SK-N-SH (cell line): ENCODE measurements around the gene GPRASP2. TPM values are rescaled to one million over a fixed set of nuclear protein-coding genes. Genes with fewer than 3 reads are reported as not detected.

Experiments
- CTCF ChIA-PET: fragments of 300-600, 350-600 bp; formaldehyde crosslinking; extraction: SDS; loops from one replicate; lab custom pipeline; 2021; lab: Yijun Ruan, JAX
- POLR2A ChIA-PET: fragments of 350-600 bp; sonication (Branson Sonifier 250); formaldehyde crosslinking; extraction: SDS; loops from one replicate; lab custom pipeline; 2020; ENCODE audit warnings: antibody characterized with exemption, inconsistent platforms; lab: Yijun Ruan, JAX
- DNase-seq: peaks from one replicate; pipeline ENCODE4 v3.0.0; 2012
- H2AFZ ChIP-seq: fragments of 200-600 bp; sonication (generic); 2 replicates; pipeline ENCODE4 v1.8.1; 2016; ENCODE audit warnings: antibody characterized with exemption, mild to moderate bottlenecking, low read depth
- H3F3A ChIP-seq: fragments of 200-600 bp; sonication (generic); replicated peaks from 2 replicates; pipeline ENCODE3; 2016; ENCODE audit warnings: antibody characterized with exemption, mild to moderate bottlenecking; ENCODE audit not compliant: insufficient read depth
- H3K27ac ChIP-seq, 2 experiments: fragments of 200-500 bp in 1 of 2; fragments of 200-600 bp in 1 of 2; sonication (Bioruptor generic) in 1 of 2; sonication (generic), shearing (Covaris generic) in 1 of 2; 2 replicates each; pipeline versions ENCODE4 v1.5.1 to v1.6.1; 2014 to 2016; ENCODE audit warnings: low read depth in 2 of 2, inconsistent platforms in 1 of 2, low read length in 1 of 2, mild to moderate bottlenecking in 1 of 2, mixed read lengths in 1 of 2
- H3K27me3 ChIP-seq: fragments of 200-600 bp; sonication (generic), shearing (Covaris generic); 2 replicates; pipeline ENCODE4 v1.6.1; 2016; ENCODE audit warnings: mixed run types; ENCODE audit not compliant: insufficient read depth
- H3K36me3 ChIP-seq, 2 experiments: fragments of 200-500 bp in 1 of 2; fragments of 200-600 bp in 1 of 2; sonication (Bioruptor generic) in 1 of 2; sonication (generic) in 1 of 2; replicated peaks in 1 of 2; 2 replicates each; pipeline versions ENCODE3 to v1.5.1; 2014 to 2016; ENCODE audit warnings: low read length in 1 of 2, mild to moderate bottlenecking in 1 of 2; ENCODE audit not compliant: insufficient read depth in 2 of 2, control insufficient read depth in 1 of 2
- H3K4me1 ChIP-seq, 2 experiments: fragments of 200-500 bp in 1 of 2; fragments of 200-600 bp in 1 of 2; sonication (Bioruptor generic) in 1 of 2; sonication (generic), shearing (Covaris generic) in 1 of 2; 2 replicates each; pipeline versions ENCODE4 v1.5.1 to v1.6.1; 2014 to 2016; ENCODE audit warnings: low read depth in 1 of 2, low read length in 1 of 2, mixed run types in 1 of 2; ENCODE audit not compliant: insufficient read depth in 2 of 2, control insufficient read depth in 1 of 2
- H3K4me2 ChIP-seq: fragments of 200-600 bp; sonication (generic), shearing (Covaris generic); 2 replicates; pipeline ENCODE4 v1.6.1; 2017; ENCODE audit warnings: mixed run types
- H3K4me3 ChIP-seq, 2 experiments: fragments of 200-500 bp in 1 of 2; fragments of 200-600 bp in 1 of 2; sonication (Bioruptor generic) in 1 of 2; sonication (generic), shearing (Covaris generic) in 1 of 2; 2 replicates each; pipeline versions ENCODE4 v1.5.1 to v1.8.1; 2014 to 2016; ENCODE audit warnings: low read depth in 2 of 2, inconsistent platforms in 1 of 2, low read length in 1 of 2, mild to moderate bottlenecking in 1 of 2, mixed read lengths in 1 of 2, moderate library complexity in 1 of 2
- H3K79me2 ChIP-seq: fragments of 200-600 bp; sonication (generic); 2 replicates; pipeline ENCODE4 v1.8.1; 2017; ENCODE audit warnings: mild to moderate bottlenecking; ENCODE audit not compliant: insufficient read depth
- H3K9ac ChIP-seq: fragments of 200-600 bp; sonication (generic); 2 replicates; pipeline ENCODE4 v1.6.1; 2017; ENCODE audit warnings: mixed run types
- H3K9me2 ChIP-seq: fragments of 200-600 bp; sonication (generic); 2 replicates; pipeline ENCODE4 v1.6.1; 2017; ENCODE audit warnings: mixed run types
- H3K9me3 ChIP-seq: fragments of 200-600 bp; sonication (generic); 2 replicates; pipeline ENCODE4 v1.6.1; 2017; ENCODE audit warnings: mixed run types, mild to moderate bottlenecking, moderate library complexity
- H4K20me1 ChIP-seq: fragments of 200-600 bp; sonication (generic); 2 replicates; pipeline ENCODE4 v1.6.1; 2017; ENCODE audit warnings: mild to moderate bottlenecking, mixed run types; ENCODE audit not compliant: insufficient read depth
- CHD2 ChIP-seq: fragments of 150-350 bp; IDR thresholded peaks from 2 replicates; pipeline ENCODE4 v1.6.1; 2018; ENCODE audit warnings: low read length; ENCODE audit not compliant: partially characterized antibody
- ELF1 ChIP-seq: IDR thresholded peaks from 2 replicates; pipeline ENCODE4 v1.4.0; 2012
- FOSL2 ChIP-seq: IDR thresholded peaks from 2 replicates; pipeline ENCODE4 v1.4.0; 2012; ENCODE audit warnings: low read depth, mild to moderate bottlenecking, moderate library complexity, borderline replicate concordance
- GATA2 ChIP-seq: sonication (generic); formaldehyde crosslinking; IDR thresholded peaks from 2 replicates; pipeline ENCODE4 v1.5.0; 2020; ENCODE audit warnings: mild to moderate bottlenecking, missing genetic modification reagents
- POLR2AphosphoS5 ChIP-seq: IDR thresholded peaks from 2 replicates; pipeline ENCODE4 v1.6.1; 2012; ENCODE audit warnings: low read depth, low read length
- RAD21 ChIP-seq: IDR thresholded peaks from 2 replicates; pipeline ENCODE4 v1.6.1; 2012; ENCODE audit warnings: mild to moderate bottlenecking, low read length
- RFX5 ChIP-seq: IDR thresholded peaks from 2 replicates; pipeline ENCODE4 v1.6.1; 2012; ENCODE audit warnings: mild to moderate bottlenecking, improper control_type of control experiment, low read length
- RXRA ChIP-seq: IDR thresholded peaks from 2 replicates; pipeline ENCODE4 v1.4.0; 2012; ENCODE audit warnings: low read depth, mild to moderate bottlenecking, borderline replicate concordance
- SIN3A ChIP-seq: IDR thresholded peaks from 2 replicates; pipeline ENCODE4 v1.6.1; 2012; ENCODE audit warnings: low read depth, mild to moderate bottlenecking, low read length, moderate library complexity, borderline replicate concordance
- SMC3 ChIP-seq: IDR thresholded peaks from 2 replicates; pipeline ENCODE4 v1.6.1; 2012; ENCODE audit warnings: low read depth, low read length, improper control_type of control experiment
- TAF1 ChIP-seq: IDR thresholded peaks from 2 replicates; pipeline ENCODE4 v1.6.1; 2012; ENCODE audit warnings: low read depth, mild to moderate bottlenecking, low read length, moderate library complexity, borderline replicate concordance
- TCF12 ChIP-seq: IDR thresholded peaks from 2 replicates; pipeline ENCODE4 v1.4.0; 2012
- TEAD4 ChIP-seq: IDR thresholded peaks from 2 replicates; pipeline ENCODE4 v1.4.0; 2012; ENCODE audit warnings: mild to moderate bottlenecking, borderline replicate concordance; ENCODE audit not compliant: insufficient read depth
- YY1 ChIP-seq: IDR thresholded peaks from 2 replicates; pipeline ENCODE4 v1.4.0; 2012; ENCODE audit warnings: low read depth, mild to moderate bottlenecking
- WGBS: methylation state at CpG from one replicate; pipeline ENCODE4 v1.1.6; 2017; ENCODE audit warnings: low lambda C conversion rate; 5-methylcytosine and 5-hydroxymethylcytosine counted together
- polyA plus RNA-seq, 3 experiments: library from polyadenylated mRNA; depleted of rRNA; stranded (reverse); fragments of >200 nt; gene quantifications; 2 replicates each; pipeline ENCODE4 v1.2.3, GENCODE V29; 2012
- small RNA-seq, 7 experiments: library from RNA; depleted of rRNA; stranded (forward); fragments of <200 nt; gene quantifications; one replicate each; pipeline ENCODE3, GENCODE V24; 2012
- TF ChIP-seq, protein P1 (sequence below): IDR thresholded peaks from 2 replicates; pipeline ENCODE4 v1.4.0; 2012; ENCODE audit warnings: low read depth, borderline replicate concordance
- TF ChIP-seq, protein P2 (sequence below): fragments of 150-350 bp; IDR thresholded peaks from 2 replicates; pipeline ENCODE4 v1.6.1; 2016; ENCODE audit warnings: mild to moderate bottlenecking, low read depth, low read length
- TF ChIP-seq, protein P3 (sequence below): IDR thresholded peaks from 2 replicates; pipeline ENCODE4 v1.4.0; 2012; ENCODE audit warnings: low read depth

The GPRASP2 gene
- polyA plus RNA-seq, 1 of the 3 experiments (the other 2 are of a cell fraction) = 12.3 TPM

DNA sequence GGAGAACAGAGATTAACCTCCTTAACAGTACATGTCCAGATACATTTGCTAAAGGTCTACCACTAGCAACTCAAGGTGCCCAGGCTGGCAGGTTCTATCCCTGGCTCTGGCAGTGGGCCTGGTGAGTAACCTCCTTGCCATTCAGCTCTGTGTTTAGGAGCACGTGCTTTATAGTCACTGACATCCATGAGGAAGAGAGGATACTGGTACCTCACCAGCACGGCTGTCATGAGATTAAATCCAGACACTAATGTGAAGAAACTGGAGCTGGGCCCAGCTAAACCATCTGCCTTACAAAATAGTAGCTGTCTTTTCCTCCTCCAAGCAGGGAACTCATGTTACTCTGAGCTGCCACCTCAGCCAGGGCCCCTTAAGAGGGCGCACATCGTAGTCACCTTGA lies 53.6 kb downstream of the GPRASP2 start (continued):
- TF ChIP-seq, protein P1, sequence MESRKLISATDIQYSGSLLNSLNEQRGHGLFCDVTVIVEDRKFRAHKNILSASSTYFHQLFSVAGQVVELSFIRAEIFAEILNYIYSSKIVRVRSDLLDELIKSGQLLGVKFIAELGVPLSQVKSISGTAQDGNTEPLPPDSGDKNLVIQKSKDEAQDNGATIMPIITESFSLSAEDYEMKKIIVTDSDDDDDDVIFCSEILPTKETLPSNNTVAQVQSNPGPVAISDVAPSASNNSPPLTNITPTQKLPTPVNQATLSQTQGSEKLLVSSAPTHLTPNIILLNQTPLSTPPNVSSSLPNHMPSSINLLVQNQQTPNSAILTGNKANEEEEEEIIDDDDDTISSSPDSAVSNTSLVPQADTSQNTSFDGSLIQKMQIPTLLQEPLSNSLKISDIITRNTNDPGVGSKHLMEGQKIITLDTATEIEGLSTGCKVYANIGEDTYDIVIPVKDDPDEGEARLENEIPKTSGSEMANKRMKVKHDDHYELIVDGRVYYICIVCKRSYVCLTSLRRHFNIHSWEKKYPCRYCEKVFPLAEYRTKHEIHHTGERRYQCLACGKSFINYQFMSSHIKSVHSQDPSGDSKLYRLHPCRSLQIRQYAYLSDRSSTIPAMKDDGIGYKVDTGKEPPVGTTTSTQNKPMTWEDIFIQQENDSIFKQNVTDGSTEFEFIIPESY = peak; percentile 57; the same call in 1 of the 2 replicates
- TF ChIP-seq YY1 (no peak), SMC3 (no peak), ELF1 (no peak), TCF12 (peak; percentile 97), POLR2AphosphoS5 (peak; percentile 50; the same call in 1 of the 2 replicates), SIN3A (peak; percentile 53), RAD21 (no peak), TEAD4 (peak; percentile 56; the same call in 1 of the 2 replicates), GATA2 (CRISPR knock-in tag) (no peak), TAF1 (no peak), RFX5 (no peak), CHD2 (no peak), FOSL2 (peak; percentile 72; the same call in 1 of the 2 replicates)
- TF ChIP-seq, protein P2, sequence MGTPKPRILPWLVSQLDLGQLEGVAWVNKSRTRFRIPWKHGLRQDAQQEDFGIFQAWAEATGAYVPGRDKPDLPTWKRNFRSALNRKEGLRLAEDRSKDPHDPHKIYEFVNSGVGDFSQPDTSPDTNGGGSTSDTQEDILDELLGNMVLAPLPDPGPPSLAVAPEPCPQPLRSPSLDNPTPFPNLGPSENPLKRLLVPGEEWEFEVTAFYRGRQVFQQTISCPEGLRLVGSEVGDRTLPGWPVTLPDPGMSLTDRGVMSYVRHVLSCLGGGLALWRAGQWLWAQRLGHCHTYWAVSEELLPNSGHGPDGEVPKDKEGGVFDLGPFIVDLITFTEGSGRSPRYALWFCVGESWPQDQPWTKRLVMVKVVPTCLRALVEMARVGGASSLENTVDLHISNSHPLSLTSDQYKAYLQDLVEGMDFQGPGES = no peak

- DNase-seq = no peak
- 75% methylated on average over 1 of the region's 1 CpG for WGBS
- H3K79me2 ChIP-seq = peaks cover 25% of the 10 kb centered on the region
- ChIA-PET POLR2A (no interaction called here), CTCF (no interaction called here)
- H3K36me3 ChIP-seq = no peaks in the 10 kb centered on the region
- H3K4me1 ChIP-seq = peaks cover 3 to 7% of the 10 kb centered on the region in 2 experiments; a peak in 2 of 4 replicates
- peaks cover 24% of the 10 kb centered on the region for H3F3A ChIP-seq
- no peak for TF ChIP-seq RFX5
- TF ChIP-seq TAF1 = no peak
- no peak for TF ChIP-seq POLR2AphosphoS5
- TF ChIP-seq, protein P3, sequence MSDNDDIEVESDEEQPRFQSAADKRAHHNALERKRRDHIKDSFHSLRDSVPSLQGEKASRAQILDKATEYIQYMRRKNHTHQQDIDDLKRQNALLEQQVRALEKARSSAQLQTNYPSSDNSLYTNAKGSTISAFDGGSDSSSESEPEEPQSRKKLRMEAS = no peak
- TF ChIP-seq RXRA = no peak
- H2AFZ ChIP-seq = no peak overlapping the region
- no peak overlapping the region for H3K9ac ChIP-seq
- H3K4me2 ChIP-seq = no peak overlapping the region
- no peaks in the 10 kb centered on the region for H3K9me2 ChIP-seq
- no peak overlapping the region; a peak in 2 of 4 replicates for H3K27ac ChIP-seq
- H3K27me3 ChIP-seq = no peaks in the 10 kb centered on the region
- no peak overlapping the region for H3K4me3 ChIP-seq
- H4K20me1 ChIP-seq = peaks cover 3% of the 10 kb centered on the region; the same call in 1 of the 2 replicates
- no peaks in the 10 kb centered on the region for H3K9me3 ChIP-seq
These were observed 55.0 kb downstream of the GPRASP2 start for GRCh38 chrX:102767287-102767686.

Small RNA genes lying within 50 kb of the gene (small RNA-seq; reads per million reads assigned to genes)
- gene RNU6-589P = 0 reads per million in 7 experiments

Other genes with a start within 250 kb of the GPRASP2 start
- gene TCP11X2, start 240.6 kb upstream of the GPRASP2 start, polyA plus RNA-seq (2012; rRNA removed) = not detected in 2 replicates
- 16.6 and 17.2 TPM in 2 replicates for gene TMSB15A, start 195.7 kb upstream of the GPRASP2 start, polyA plus RNA-seq (2012; rRNA removed)
- gene ARMCX5, start 112.9 kb upstream of the GPRASP2 start, polyA plus RNA-seq (2012; rRNA removed) = 9.6 and 14.0 TPM in 2 replicates
- gene GPRASP1, start 61.0 kb upstream of the GPRASP2 start, polyA plus RNA-seq (2012; rRNA removed) = 2.7 and 3.2 TPM in 2 replicates
- gene GPRASP3, start 8.3 kb downstream of the GPRASP2 start, polyA plus RNA-seq (2012; rRNA removed) = 2.5 and 3.2 TPM in 2 replicates
- gene RAB40AL, start 224.8 kb downstream of the GPRASP2 start, polyA plus RNA-seq (2012; rRNA removed) = 0.41 and 0.67 TPM in 2 replicates